Activated CD4-positive, alpha-beta T cell treated with anti-CD3 and anti-CD28 coated beads for 48 hours (primary cell): ENCODE measurements around the gene BTAF1.

Source experiments
- DNase-seq: peaks from one replicate; pipeline ENCODE4 v3.0.0-alpha.2; 2020

The BTAF1 gene

DNA sequence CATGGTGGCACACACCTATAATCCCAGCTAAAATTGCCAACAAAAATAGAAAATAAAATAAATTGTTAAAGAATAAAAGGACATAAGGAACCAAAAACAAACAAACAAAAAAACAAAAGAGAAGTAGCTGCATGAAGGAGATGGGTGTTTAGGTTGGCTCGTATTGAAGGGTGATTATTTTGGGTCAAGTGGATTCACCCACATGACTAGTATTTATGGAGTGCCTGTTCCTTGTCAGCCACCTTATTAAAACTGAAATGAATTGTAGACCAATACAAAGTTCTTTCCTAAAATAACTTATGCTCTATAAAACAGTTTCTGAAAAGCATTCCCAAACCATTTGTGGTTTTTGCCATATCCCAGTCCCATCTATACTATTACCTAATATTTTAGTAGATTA is 138.7 kb downstream of the BTAF1 start:
- DNase-seq, result no peak

DNA sequence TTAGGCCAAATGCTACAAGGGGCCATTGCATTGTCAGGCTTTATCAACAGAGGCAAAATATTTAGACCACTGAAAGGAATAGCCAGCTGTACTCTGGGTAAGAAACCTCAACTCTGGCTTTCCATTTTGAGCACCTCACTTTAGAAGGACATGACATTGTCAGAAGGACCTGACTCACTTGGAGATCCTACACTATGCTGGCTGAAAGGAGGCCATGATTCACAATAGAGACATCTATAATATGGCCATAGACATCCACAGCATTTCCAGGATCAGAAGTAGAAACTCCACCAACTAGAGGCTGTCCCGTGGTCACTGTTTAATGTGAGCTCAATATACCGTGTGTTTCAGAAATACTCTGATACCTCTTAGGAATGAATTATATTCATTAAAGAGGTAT is 140.9 kb downstream of the BTAF1 start:
- DNase-seq, result no peak

DNA sequence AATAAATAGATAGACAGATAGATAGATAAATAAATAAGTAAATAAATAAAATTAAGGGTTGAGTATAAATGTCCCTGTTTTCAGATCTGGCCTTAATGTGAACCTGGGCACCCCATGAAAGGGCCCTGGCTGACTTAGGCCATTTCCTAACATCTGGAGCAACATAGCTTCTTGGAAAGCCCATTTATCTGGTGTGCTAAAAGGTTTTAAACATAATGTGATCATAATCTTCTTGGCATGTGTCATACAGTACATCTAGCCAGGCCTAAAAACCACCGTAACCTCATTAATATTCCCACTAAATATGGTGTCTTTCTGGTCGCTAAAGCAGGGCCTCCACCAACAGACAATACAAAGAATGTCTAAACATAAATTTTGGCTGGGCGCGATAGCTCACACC is 142.8 kb downstream of the BTAF1 start:
- DNase-seq, result no peak

DNA sequence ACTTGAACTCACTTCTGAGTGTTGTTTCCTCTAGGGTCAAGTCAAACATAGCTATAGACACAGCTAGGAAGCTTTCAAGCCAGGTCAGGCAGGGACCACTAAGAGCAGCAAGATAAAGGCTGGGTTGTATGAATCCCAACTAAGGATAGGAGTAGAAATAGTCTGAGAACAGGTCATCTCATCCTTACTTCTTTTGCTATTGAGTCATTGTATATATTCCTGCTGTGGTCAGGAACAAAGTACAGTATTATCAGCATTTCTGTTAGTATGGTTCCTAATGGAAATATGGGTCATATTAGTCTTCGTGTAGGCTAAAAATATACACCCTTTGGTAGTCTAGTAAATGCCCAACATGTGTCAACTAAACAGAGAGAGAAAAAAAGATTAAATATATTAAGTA is 145.3 kb downstream of the BTAF1 start:
- DNase-seq, result no peak

DNA sequence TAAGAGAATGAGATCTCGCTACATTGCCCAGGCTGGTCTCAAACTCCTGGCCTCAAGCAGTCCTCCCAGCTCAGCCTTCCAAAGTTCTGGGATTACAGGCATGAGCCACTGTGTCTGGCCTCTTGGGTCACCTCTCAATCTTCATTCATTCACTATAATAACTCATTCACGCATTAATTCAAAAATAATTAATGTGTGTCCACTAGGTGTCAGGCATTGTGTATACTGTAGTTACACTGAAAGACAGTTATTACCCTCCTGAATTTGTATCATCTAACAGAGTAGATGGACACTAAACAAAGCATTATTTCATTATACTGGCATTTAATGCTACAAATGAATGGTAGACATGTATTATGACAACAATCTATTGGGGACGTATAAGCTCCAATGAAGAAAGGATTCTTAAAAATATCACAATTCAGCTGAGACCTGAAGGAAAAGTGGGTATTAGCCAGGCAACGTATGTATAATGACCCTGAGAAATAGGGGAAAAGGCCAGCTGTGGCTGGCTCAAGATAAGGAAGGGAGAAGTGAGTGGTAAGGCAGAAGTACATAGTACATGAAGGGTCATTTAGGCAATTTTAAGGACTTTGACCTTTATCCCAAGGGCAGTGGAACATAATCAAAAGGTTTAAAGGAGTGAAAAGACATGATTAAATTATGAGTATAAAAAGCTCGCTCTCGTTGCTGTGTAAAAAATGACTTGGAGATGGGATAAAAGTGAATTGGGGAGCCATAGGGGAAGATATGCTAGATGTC is 150.7 kb downstream of the BTAF1 start:
- no peak for DNase-seq

DNA sequence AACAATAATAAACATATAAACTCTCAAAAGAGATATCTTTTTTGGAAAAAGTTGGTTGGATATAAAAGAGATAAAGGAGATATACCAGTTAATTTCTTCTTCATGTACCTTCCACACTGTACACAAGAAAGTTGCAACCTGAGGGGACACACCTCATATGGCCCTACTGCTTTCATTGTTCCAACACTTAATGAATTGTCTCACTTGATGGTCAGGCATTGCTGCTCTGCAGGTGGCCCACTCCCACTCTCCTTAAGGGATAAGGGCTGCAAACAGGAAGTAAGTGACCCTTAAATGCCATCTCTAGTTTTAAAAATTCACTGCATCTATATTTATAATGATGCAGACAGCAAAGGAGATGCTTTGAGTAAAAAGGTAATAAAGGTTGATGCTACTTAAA is 152.3 kb downstream of the BTAF1 start:
- DNase-seq, result no peak

DNA sequence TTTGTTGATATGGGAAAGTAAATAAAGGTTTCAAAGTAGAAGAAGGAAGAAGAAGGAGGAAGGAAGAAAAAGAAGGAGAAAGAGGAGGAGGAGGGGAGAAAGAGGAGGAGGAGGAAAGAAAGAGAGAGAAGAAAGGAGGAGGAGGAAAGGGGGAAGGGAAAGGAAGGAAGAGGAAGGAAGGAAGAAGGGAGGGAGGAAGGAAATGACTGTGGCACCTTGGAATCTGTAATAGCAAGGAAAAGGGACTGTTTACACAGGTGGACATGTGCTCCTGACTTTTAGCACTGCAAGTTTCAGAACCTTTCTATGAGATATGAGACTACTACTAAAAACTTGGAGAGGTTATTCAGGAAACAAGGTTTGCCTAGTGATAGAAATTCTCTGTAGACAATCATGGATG is 153.2 kb downstream of the BTAF1 start:
- no peak for DNase-seq

DNA sequence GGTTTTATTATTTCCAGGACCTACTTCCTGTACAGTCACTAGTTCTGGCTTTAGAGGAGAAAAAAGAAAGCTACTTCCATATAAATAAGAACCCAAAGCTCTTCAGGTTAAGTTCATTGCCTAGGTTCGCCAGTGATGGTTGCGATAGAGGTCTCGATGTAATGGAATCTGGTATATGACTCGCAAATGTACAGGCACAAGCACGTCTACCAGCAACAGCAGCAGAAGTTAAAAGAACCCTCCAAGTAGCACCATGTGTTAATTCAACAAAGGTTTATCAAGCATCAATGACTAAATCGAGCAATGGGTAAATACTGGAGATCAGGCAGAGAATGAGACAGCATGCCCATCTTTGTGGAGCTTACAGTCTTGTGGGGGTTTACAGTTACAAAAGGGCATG is 155.4 kb downstream of the BTAF1 start:
- no peak for DNase-seq
